Fibroblast of lung (primary cell): ENCODE data around the gene CDK18.

ENCODE experiments used
- EZH2 ChIP-seq: IDR thresholded peaks from 2 replicates; pipeline ENCODE4 v1.5.1; 2012; ENCODE audit warnings: low read length, control low read depth, mild to moderate bottlenecking; ENCODE audit errors: missing control alignments
- TF ChIP-seq, protein P1 (sequence below), 2 donors: IDR thresholded peaks in 1 of 2; conservative IDR thresholded peaks in 1 of 2; 1 replicate in 1 of 2; 2 replicates in 1 of 2; pipeline ENCODE4 v1.5.1; 2011 to 2012; ENCODE audit warnings: low read length in 2 of 2, control low read depth in 1 of 2, inconsistent platforms in 1 of 2, low read depth in 1 of 2, mild to moderate bottlenecking in 1 of 2

DNA sequence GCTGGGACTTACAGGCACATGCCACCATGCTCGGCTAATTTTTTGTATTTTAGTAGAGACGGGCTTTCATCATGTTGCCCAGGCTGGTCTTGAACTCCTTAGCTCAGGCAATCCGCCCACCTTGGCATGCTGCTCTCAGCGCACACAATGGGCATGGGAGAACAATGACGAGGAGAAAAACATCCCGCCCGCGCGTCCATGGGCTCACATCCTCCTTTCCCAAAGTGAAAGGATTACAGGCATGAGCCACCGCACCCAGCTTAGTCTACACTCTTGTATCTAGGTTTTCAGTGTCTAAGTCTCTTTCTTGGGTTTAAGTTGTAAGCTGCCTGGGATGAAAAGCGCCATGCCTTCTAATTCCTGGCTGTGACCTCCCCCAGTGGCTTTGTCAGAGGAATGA, 37.9 kb downstream of the CDK18 start:
- TF ChIP-seq, protein P1, sequence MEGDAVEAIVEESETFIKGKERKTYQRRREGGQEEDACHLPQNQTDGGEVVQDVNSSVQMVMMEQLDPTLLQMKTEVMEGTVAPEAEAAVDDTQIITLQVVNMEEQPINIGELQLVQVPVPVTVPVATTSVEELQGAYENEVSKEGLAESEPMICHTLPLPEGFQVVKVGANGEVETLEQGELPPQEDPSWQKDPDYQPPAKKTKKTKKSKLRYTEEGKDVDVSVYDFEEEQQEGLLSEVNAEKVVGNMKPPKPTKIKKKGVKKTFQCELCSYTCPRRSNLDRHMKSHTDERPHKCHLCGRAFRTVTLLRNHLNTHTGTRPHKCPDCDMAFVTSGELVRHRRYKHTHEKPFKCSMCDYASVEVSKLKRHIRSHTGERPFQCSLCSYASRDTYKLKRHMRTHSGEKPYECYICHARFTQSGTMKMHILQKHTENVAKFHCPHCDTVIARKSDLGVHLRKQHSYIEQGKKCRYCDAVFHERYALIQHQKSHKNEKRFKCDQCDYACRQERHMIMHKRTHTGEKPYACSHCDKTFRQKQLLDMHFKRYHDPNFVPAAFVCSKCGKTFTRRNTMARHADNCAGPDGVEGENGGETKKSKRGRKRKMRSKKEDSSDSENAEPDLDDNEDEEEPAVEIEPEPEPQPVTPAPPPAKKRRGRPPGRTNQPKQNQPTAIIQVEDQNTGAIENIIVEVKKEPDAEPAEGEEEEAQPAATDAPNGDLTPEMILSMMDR (conservative IDR thresholded peaks at IDR 0.05 in 1 of 2, IDR thresholded peaks at IDR 0.05 in 1 of 2; ENCODE audit: low read depth in 1 of 2, low read length in 2 of 2) = no peak
- TF ChIP-seq EZH2 = no peak
